B cell (primary cell): ENCODE measurements around the gene SETBP1. TPM values are rescaled to one million over a fixed set of nuclear protein-coding genes. Genes with fewer than 3 reads are reported as not detected.

Experiments used
- ATAC-seq: fragments of 200-7000 bp; cut with Tn5 transposase; one replicate; pipeline ENCODE4 v1.10.0; 2021; ENCODE audit warnings: low read depth, mild to moderate bottlenecking, moderate number of reproducible peaks, moderate library complexity
- CTCF ChIA-PET: fragments of 350-600 bp; sonication (Branson Sonifier 250); formaldehyde crosslinking; loops from one replicate; lab custom pipeline; 2021; ENCODE audit warnings: antibody characterized with exemption, inconsistent platforms; lab: Charles Lee
- POLR2A ChIA-PET: fragments of 350-600 bp; sonication (Branson Sonifier 250); formaldehyde crosslinking; loops from one replicate; lab custom pipeline; 2021; ENCODE audit warnings: antibody characterized with exemption; lab: Charles Lee
- DNase-seq: peaks from one replicate; pipeline ENCODE4 v3.0.0; 2013
- H2AFZ ChIP-seq: 2 replicates; pipeline ENCODE4 v1.6.1; 2012; ENCODE audit warnings: mild to moderate bottlenecking, low read depth, low read length; ENCODE audit not compliant: insufficient read depth, poor library complexity, severe bottlenecking
- H3K27ac ChIP-seq, 2 donors: 1 replicate in 1 of 2; 2 replicates in 1 of 2; pipeline ENCODE4 v1.5.1; 2012 to 2013; ENCODE audit warnings: low read length in 2 of 2, mild to moderate bottlenecking in 2 of 2, moderate library complexity in 1 of 2
- H3K27me3 ChIP-seq, 4 experiments: fragments of 200-600 bp in 1 of 4; sonication (generic) in 1 of 4; replicated peaks in 1 of 4; 1 replicate in 2 of 4; 2 replicates in 2 of 4; pipeline versions ENCODE4 v1.6.1 to v1.7.0; 2013 to 2016; ENCODE audit warnings: low read length in 3 of 4, mild to moderate bottlenecking in 2 of 4, mixed read lengths in 1 of 4, moderate library complexity in 1 of 4; ENCODE audit not compliant: insufficient read depth in 4 of 4, control insufficient read depth in 3 of 4; ENCODE audit errors: control extremely low read depth in 1 of 4
- H3K36me3 ChIP-seq, 2 experiments: replicated peaks in 1 of 2; 1 replicate in 1 of 2; 2 replicates in 1 of 2; pipeline versions ENCODE4 v1.6.1 to v1.7.1; 2013; ENCODE audit warnings: low read length in 1 of 2; ENCODE audit not compliant: insufficient read depth in 2 of 2, control insufficient read depth in 1 of 2; ENCODE audit errors: control extremely low read depth in 1 of 2, extremely low read depth in 1 of 2
- H3K4me1 ChIP-seq, 2 donors: fragments of 200-600 bp in 1 of 2; sonication (generic) in 1 of 2; 1 replicate in 1 of 2; 2 replicates in 1 of 2; pipeline versions ENCODE4 v1.5.1 to v1.6.1; 2013 to 2017; ENCODE audit warnings: low read length in 2 of 2; ENCODE audit not compliant: control insufficient read depth in 2 of 2, insufficient read depth in 2 of 2
- H3K4me2 ChIP-seq: replicated peaks from 2 replicates; pipeline ENCODE3; 2012; ENCODE audit warnings: mild to moderate bottlenecking, low read depth, low read length; ENCODE audit not compliant: poor library complexity, severe bottlenecking
- H3K4me3 ChIP-seq, 5 experiments: fragments of 200-600 bp in 1 of 5; sonication (generic) in 1 of 5; 1 replicate in 3 of 5; 2 replicates in 2 of 5; pipeline versions ENCODE4 v1.5.1 to v1.7.0; 2011 to 2016; ENCODE audit warnings: low read length in 4 of 5, mild to moderate bottlenecking in 4 of 5, low read depth in 2 of 5, control low read depth in 1 of 5, moderate library complexity in 1 of 5; ENCODE audit not compliant: insufficient read depth in 1 of 5; ENCODE audit errors: control extremely low read depth in 1 of 5, extremely low read depth in 1 of 5
- H3K79me2 ChIP-seq: fragments of 200-600 bp; sonication (generic); one replicate; pipeline ENCODE4 v1.6.0; 2016; ENCODE audit warnings: low read length; ENCODE audit not compliant: control insufficient read depth, insufficient read depth
- H3K9ac ChIP-seq: fragments of 200-600 bp; sonication (generic); 2 replicates; pipeline ENCODE4 v1.6.1; 2017; ENCODE audit warnings: mild to moderate bottlenecking, low read length, moderate library complexity
- H3K9me3 ChIP-seq, 3 donors: one replicate each; pipeline versions ENCODE4 v1.6.1 to v1.7.1; 2013; ENCODE audit warnings: low read length in 2 of 3; ENCODE audit not compliant: control insufficient read depth in 2 of 3, insufficient read depth in 1 of 3; ENCODE audit errors: control extremely low read depth in 1 of 3
- H4K20me1 ChIP-seq: 2 replicates; pipeline ENCODE4 v1.6.0; 2012; ENCODE audit warnings: mild to moderate bottlenecking, low read length; ENCODE audit not compliant: insufficient read depth, control insufficient read depth, poor library complexity, severe bottlenecking
- H3K27ac Mint-ChIP-seq: one replicate; pipeline ENCODE4 v1.8.0; 2021; ENCODE audit warnings: mixed read lengths
- H3K27me3 Mint-ChIP-seq: one replicate; pipeline ENCODE4 v1.8.0; 2021; ENCODE audit warnings: mixed read lengths
- H3K4me1 Mint-ChIP-seq: one replicate; pipeline ENCODE4 v1.8.0; 2021; ENCODE audit warnings: mixed read lengths
- H3K4me3 Mint-ChIP-seq: one replicate; pipeline ENCODE4 v1.8.0; 2021; ENCODE audit warnings: mixed read lengths
- H3K9me3 Mint-ChIP-seq: one replicate; pipeline ENCODE4 v1.8.0; 2022; ENCODE audit warnings: mixed read lengths; ENCODE audit not compliant: insufficient read depth
- CTCF ChIP-seq: fragments of 200-600 bp; IDR thresholded peaks from one replicate; pipeline ENCODE4 v1.8.0; 2022; ENCODE audit warnings: antibody characterized with exemption, mild to moderate bottlenecking
- EZH2 ChIP-seq: IDR thresholded peaks from 2 replicates; pipeline ENCODE4 v1.6.1; 2012; ENCODE audit warnings: borderline replicate concordance, low read depth, mild to moderate bottlenecking, moderate library complexity, low read length; ENCODE audit not compliant: insufficient read depth, poor library complexity, severe bottlenecking
- WGBS: methylation state at CpG from one replicate; pipeline ENCODE4 v1.1.5; 2013; ENCODE audit warnings: missing lambda C conversion rate; ENCODE audit not compliant: insufficient coverage; 5-methylcytosine and 5-hydroxymethylcytosine counted together
- intact Hi-C: fragments of 100-400 bp; cut with micrococcal nuclease; formaldehyde crosslinking; loops from one replicate; pipeline ENCODE4 v1.10.0; 2022
- polyA plus RNA-seq: library from polyadenylated mRNA; depleted of rRNA; stranded (reverse); fragments of >200 nt; gene quantifications from 2 replicates; pipeline ENCODE4 v1.2.3, GENCODE V29; 2012
- total RNA-seq, 2 donors: library from RNA; stranded (reverse); fragments of 120-200 nt in 1 of 2; gene quantifications; 1 replicate in 1 of 2; 2 replicates in 1 of 2; pipeline versions ENCODE4 v1.2.3 to v1.2.4, GENCODE V29; 2013 to 2022

The SETBP1 gene
- total and polyA plus RNA-seq, 2 donors (not counting 1 experiment from before 2014, with no cell fraction given) = 15.1 to 129 TPM

GRCh38 chr18:44705075-44705675, 24.5 kb downstream of the SETBP1 start:
- Histone ChIP-seq H4K20me1 (peaks cover 13% of the 10 kb centered on the region), H3K79me2 (peaks cover 89% of the 10 kb centered on the region), H3K4me2 (no peak overlapping the region), H3K36me3 (peaks cover 4 to 52% of the 10 kb centered on the region in 2 experiments), H3K9ac (no peak overlapping the region), H3K27ac (no peak overlapping the region), H3K4me1 (peaks cover 19 to 28% of the 10 kb centered on the region in 2 donors), H3K9me3 (no peaks in the 10 kb centered on the region), H2AFZ (no peak overlapping the region), H3K4me3 (no peak overlapping the region), H3K27me3 (no peaks in the 10 kb centered on the region)
- intact Hi-C loops = no loop called here
- CTCF ChIA-PET = no interaction called here
- peaks cover 70% of the 10 kb centered on the region for H3K4me1 Mint-ChIP-seq
- ATAC-seq = no peak
- WGBS = no CpG with 5 or more reads among the region's 2 CpGs
- TF ChIP-seq CTCF (no peak), EZH2 (no peak)
- no peak overlapping the region for H3K4me3 Mint-ChIP-seq
- no peak for DNase-seq
- H3K27ac Mint-ChIP-seq = no peak overlapping the region
- H3K9me3 Mint-ChIP-seq = no peaks in the 10 kb centered on the region
- H3K27me3 Mint-ChIP-seq = no peaks in the 10 kb centered on the region
- POLR2A ChIA-PET = interaction anchor here (0.6 kb wide), 1 partner anchor 275 kb away, joined by 3 read pairs; no protein-coding TSS in a partner anchor

GRCh38 chr18:44708451-44709083, 27.9 kb downstream of the SETBP1 start:
- intact Hi-C loops = loop anchor here (2.0 kb wide), 1 partner anchor 24 kb away; no protein-coding TSS in a partner anchor
- Histone ChIP-seq H3K9me3 (peaks cover 0 to 7% (median 0%) of the 10 kb centered on the region in 3 donors), H3K79me2 (peaks cover 98% of the 10 kb centered on the region), H3K4me1 (peaks cover 11 to 35% of the 10 kb centered on the region in 2 donors), H3K36me3 (peaks cover 4 to 42% of the 10 kb centered on the region in 2 experiments), H4K20me1 (peaks cover 14% of the 10 kb centered on the region), H2AFZ (no peak overlapping the region), H3K9ac (no peak overlapping the region), H3K4me3 (no peak overlapping the region), H3K27ac (no peak overlapping the region), H3K4me2 (peak overlapping the region; percentile 31), H3K27me3 (no peaks in the 10 kb centered on the region)
- DNase-seq = no peak
- no peak overlapping the region for H3K4me3 Mint-ChIP-seq
- H3K27me3 Mint-ChIP-seq = no peaks in the 10 kb centered on the region
- ChIA-PET POLR2A (interaction anchor here (0.5 kb wide), 1 partner anchor 152 kb away, joined by 3 read pairs; no protein-coding TSS in a partner anchor), CTCF (no interaction called here)
- H3K9me3 Mint-ChIP-seq = no peaks in the 10 kb centered on the region
- H3K27ac Mint-ChIP-seq = peak overlapping the region; percentile 64
- H3K4me1 Mint-ChIP-seq = peaks cover 63% of the 10 kb centered on the region
- TF ChIP-seq EZH2 (no peak), CTCF (no peak)
- 100% methylated on average over 2 of the region's 9 CpGs for WGBS
- ATAC-seq = no peak
